Measurements from ENCODE around the gene CAMK1D. TPM values are rescaled to one million over a fixed set of nuclear protein-coding genes. Genes with fewer than 3 reads are reported as not detected.

CAMK1D gene
- total and polyA plus RNA-seq, 10 of the 15 experiments (the other 5 are each of a cell fraction or from before 2014, with no cell fraction given): 2.1 to 35.5 (median 14.7) TPM

DNA sequence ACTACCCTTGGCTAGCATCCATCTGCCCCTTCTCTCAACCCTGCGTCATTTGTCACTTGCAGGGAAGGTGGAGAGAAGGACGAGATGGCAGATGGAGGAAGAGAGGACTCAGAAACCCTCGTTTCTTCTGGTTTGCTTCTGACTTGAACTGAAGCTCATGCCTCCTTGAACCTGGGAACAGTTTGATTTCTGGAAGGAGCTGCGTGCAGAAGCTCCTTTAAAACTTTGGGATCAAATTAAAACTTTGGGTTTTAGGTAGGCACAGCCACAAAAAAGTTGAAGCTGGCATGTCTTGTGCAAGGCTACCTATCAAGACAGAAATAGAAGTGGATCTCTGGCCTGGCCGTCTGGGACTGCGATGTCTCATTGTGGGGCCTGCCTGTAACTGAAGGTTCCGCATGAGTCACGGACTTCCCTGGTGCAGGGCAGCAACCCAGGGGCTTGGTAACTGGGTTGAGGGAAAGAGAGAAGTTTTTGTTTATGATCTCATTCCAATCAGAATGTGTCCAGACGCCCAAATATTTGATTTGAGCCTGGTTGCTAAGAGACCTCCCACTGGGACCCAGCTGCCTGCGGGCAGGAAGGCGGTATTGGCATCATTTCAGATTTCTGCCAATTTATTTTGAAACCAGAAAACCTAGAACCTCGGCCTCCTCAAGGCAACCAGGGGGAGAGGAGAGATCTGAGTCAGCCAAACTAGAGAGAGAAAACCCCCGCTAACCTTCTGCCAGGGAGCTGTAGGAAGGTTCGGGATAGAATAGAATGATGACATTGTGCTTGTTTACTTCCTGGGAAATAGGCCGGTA is 15.8 kb upstream of the CAMK1D start:
- H4K20me1 ChIP-seq (ENCODE audit: control insufficient read depth, insufficient read depth): no peaks in the 10 kb centered on the region
- H3K4me3 ChIP-seq: peak overlapping the region; percentile 34; the same call in 1 of the 2 replicates
- ChIA-PET POLR2A (interaction anchor here (0.7 to 1.1 kb wide), 4 partner anchors 36 to 765 kb away, joined by 3 to 6 read pairs (median 4); no protein-coding TSS in a partner anchor), RAD21 (ENCODE audit: unreplicated experiment) (interaction anchor here (0.5 to 2.2 kb wide), 10 partner anchors 15 to 406 kb away, joined by 3 to 18 read pairs (median 4); no protein-coding TSS in a partner anchor), CTCF (interaction anchor here (0.8 to 3.4 kb wide), 7 partner anchors 19 to 379 kb away, joined by 3 to 11 read pairs (median 3); no protein-coding TSS in a partner anchor), SMC1A (ENCODE audit: uncharacterized antibody, unreplicated experiment) (interaction anchor here (0.7 to 3.1 kb wide), 13 partner anchors 9 to 363 kb away, joined by 3 to 20 read pairs (median 4); no protein-coding TSS in a partner anchor)
- FAIRE-seq (peak; percentile 41), DNase-seq (ENCODE audit: low read depth, low spot score) (no peak), ATAC-seq (peak; percentile 94)
- no peaks in the 10 kb centered on the region for H3K36me3 ChIP-seq (ENCODE audit: control insufficient read depth in 2 of 2, insufficient read depth in 2 of 2, low read length in 1 of 2)
- 0 out of 2 replicates have a peak overlapping the region, but pooled peaks have one; percentile 10 for H3K9ac ChIP-seq (ENCODE audit: control insufficient read depth, insufficient read depth, low read length)
- H3K4me1 ChIP-seq (ENCODE audit: control insufficient read depth, insufficient read depth, low read length): peaks cover 22% of the 10 kb centered on the region
- in situ Hi-C loops (cut with MboI) (no loop called here), intact Hi-C loops (cut with micrococcal nuclease; ENCODE audit: unreplicated experiment) (loop anchor here (1.0 kb wide), 1 partner anchor 69 kb away; no protein-coding TSS in a partner anchor)
- H3K9me3 ChIP-seq (replicated peaks; ENCODE audit: control insufficient read depth, insufficient read depth, low read length): no peaks in the 10 kb centered on the region
- WGBS (ENCODE audit: insufficient coverage, insufficient replicate concordance, low lambda C conversion rate, missing lambda C conversion rate): 5% methylated on average over 14 of the region's 15 CpGs
- no TSS peak for BruUV-seq (replicated peaks)
- peak overlapping the region; percentile 93 for H3K4me2 ChIP-seq (ENCODE audit: control insufficient read depth, insufficient read depth)
- no peaks in the 10 kb centered on the region for H3K27me3 ChIP-seq (replicated peaks in 1 of 2; ENCODE audit: control insufficient read depth in 2 of 2, insufficient read depth in 2 of 2, low read length in 1 of 2)
- H3K79me2 ChIP-seq (ENCODE audit: control insufficient read depth, insufficient read depth, low read length): no peaks in the 10 kb centered on the region
- H2AFZ ChIP-seq (ENCODE audit: control insufficient read depth, low read depth, low read length): peak overlapping the region; percentile 58
- peak overlapping the region; percentile 27 for H3K27ac ChIP-seq (ENCODE audit: control insufficient read depth, insufficient read depth)
- TF ChIP-seq IKZF2 (IDR thresholded peaks at IDR 0.05): peak; percentile 75 to 83
- TF ChIP-seq, protein P1, sequence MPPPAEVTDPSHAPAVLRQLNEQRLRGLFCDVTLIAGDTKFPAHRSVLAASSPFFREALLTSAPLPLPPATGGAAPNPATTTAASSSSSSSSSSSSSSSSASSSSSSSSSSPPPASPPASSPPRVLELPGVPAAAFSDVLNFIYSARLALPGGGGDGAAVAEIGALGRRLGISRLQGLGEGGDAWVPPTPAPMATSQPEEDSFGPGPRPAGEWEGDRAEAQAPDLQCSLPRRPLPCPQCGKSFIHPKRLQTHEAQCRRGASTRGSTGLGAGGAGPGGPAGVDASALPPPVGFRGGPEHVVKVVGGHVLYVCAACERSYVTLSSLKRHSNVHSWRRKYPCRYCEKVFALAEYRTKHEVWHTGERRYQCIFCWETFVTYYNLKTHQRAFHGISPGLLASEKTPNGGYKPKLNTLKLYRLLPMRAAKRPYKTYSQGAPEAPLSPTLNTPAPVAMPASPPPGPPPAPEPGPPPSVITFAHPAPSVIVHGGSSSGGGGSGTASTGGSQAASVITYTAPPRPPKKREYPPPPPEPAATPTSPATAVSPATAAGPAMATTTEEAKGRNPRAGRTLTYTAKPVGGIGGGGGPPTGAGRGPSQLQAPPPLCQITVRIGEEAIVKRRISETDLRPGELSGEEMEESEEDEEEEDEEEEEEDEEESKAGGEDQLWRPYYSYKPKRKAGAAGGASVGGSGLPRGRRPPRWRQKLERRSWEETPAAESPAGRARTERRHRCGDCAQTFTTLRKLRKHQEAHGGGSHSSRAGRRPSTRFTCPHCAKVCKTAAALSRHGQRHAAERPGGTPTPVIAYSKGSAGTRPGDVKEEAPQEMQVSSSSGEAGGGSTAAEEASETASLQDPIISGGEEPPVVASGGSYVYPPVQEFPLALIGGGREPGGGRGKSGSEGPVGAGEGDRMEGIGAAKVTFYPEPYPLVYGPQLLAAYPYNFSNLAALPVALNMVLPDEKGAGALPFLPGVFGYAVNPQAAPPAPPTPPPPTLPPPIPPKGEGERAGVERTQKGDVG (CRISPR knock-in tag; IDR thresholded peaks at IDR 0.05): no peak
- no peak for TF ChIP-seq BACH1 (IDR thresholded peaks at IDR 0.05; ENCODE audit: borderline replicate concordance)
- TF ChIP-seq WRNIP1 (IDR thresholded peaks at IDR 0.05; ENCODE audit: borderline replicate concordance, low read depth, low read length): 0 out of 2 replicates have a peak, but pooled peaks have one; percentile 63
- TF ChIP-seq YBX1 (IDR thresholded peaks at IDR 0.05): no peak
- 0 out of 2 replicates have a peak, but pooled peaks have one; percentile 38 for TF ChIP-seq DPF2 (IDR thresholded peaks at IDR 0.05)
- TF ChIP-seq, protein P2, sequence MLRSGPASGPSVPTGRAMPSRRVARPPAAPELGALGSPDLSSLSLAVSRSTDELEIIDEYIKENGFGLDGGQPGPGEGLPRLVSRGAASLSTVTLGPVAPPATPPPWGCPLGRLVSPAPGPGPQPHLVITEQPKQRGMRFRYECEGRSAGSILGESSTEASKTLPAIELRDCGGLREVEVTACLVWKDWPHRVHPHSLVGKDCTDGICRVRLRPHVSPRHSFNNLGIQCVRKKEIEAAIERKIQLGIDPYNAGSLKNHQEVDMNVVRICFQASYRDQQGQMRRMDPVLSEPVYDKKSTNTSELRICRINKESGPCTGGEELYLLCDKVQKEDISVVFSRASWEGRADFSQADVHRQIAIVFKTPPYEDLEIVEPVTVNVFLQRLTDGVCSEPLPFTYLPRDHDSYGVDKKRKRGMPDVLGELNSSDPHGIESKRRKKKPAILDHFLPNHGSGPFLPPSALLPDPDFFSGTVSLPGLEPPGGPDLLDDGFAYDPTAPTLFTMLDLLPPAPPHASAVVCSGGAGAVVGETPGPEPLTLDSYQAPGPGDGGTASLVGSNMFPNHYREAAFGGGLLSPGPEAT (IDR thresholded peaks at IDR 0.05; ENCODE audit: low read depth): peak; percentile 54; the same call in 1 of the 2 replicates
- TF ChIP-seq LARP7 (IDR thresholded peaks at IDR 0.05): no peak
- peak; percentile 56; the same call in 1 of the 2 replicates for TF ChIP-seq TCF12 (IDR thresholded peaks at IDR 0.05; ENCODE audit: low read depth, low read length)
- TF ChIP-seq MEF2A (IDR thresholded peaks at IDR 0.05; ENCODE audit: insufficient read depth, low read depth, low read length): peak; percentile 33; the same call in 1 of the 2 replicates
- TF ChIP-seq NFIC (IDR thresholded peaks at IDR 0.05; ENCODE audit: low read depth, low read length): peak; percentile 81; the same call in 1 of the 2 replicates
- peak; percentile 54 for TF ChIP-seq MTA2 (IDR thresholded peaks at IDR 0.05; ENCODE audit: low read depth)
- TF ChIP-seq RUNX3 (IDR thresholded peaks at IDR 0.05; ENCODE audit: low read length): peak; percentile 82
- no peak for TF ChIP-seq ZNF622 (IDR thresholded peaks at IDR 0.05)
- TF ChIP-seq, protein P3, sequence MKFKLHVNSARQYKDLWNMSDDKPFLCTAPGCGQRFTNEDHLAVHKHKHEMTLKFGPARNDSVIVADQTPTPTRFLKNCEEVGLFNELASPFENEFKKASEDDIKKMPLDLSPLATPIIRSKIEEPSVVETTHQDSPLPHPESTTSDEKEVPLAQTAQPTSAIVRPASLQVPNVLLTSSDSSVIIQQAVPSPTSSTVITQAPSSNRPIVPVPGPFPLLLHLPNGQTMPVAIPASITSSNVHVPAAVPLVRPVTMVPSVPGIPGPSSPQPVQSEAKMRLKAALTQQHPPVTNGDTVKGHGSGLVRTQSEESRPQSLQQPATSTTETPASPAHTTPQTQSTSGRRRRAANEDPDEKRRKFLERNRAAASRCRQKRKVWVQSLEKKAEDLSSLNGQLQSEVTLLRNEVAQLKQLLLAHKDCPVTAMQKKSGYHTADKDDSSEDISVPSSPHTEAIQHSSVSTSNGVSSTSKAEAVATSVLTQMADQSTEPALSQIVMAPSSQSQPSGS (IDR thresholded peaks at IDR 0.05; ENCODE audit: low read length): peak; percentile 77
- no peak for TF ChIP-seq TARDBP (IDR thresholded peaks at IDR 0.05; ENCODE audit: borderline replicate concordance)
- peak; percentile 97 for TF ChIP-seq EED (IDR thresholded peaks at IDR 0.05; ENCODE audit: low read depth)

Measured in GM12878 (cell line).